Loucy (cell line): ENCODE data around the gene CHST14.

Source experiments
- H2AFZ ChIP-seq: fragments of 200-600 bp; sonication (generic); 2 replicates; pipeline ENCODE4 v1.6.0; 2016; ENCODE audit warnings: antibody characterized with exemption, mild to moderate bottlenecking, low read length, moderate library complexity
- H3F3A ChIP-seq: fragments of 200-600 bp; 2 replicates; pipeline ENCODE4 v1.6.0; 2016; ENCODE audit warnings: antibody characterized with exemption, low read depth, mild to moderate bottlenecking
- H3K27me3 ChIP-seq: fragments of 200-600 bp; sonication (generic); 2 replicates; pipeline ENCODE4 v1.6.1; 2014; ENCODE audit warnings: low read length, mild to moderate bottlenecking; ENCODE audit not compliant: insufficient read depth, poor library complexity, severe bottlenecking
- H3K36me3 ChIP-seq: fragments of 200-600 bp; sonication (generic); 2 replicates; pipeline ENCODE4 v1.6.1; 2016; ENCODE audit warnings: low read length; ENCODE audit not compliant: insufficient read depth
- H3K4me1 ChIP-seq: fragments of 200-600 bp; sonication (generic); 2 replicates; pipeline ENCODE4 v1.5.1; 2014; ENCODE audit warnings: low read length, mild to moderate bottlenecking; ENCODE audit not compliant: insufficient read depth, poor library complexity, severe bottlenecking
- H3K4me2 ChIP-seq: fragments of 200-600 bp; sonication (generic); 2 replicates; pipeline ENCODE4 v1.6.0; 2014; ENCODE audit warnings: antibody characterized with exemption, low read length, low read depth, mild to moderate bottlenecking; ENCODE audit not compliant: poor library complexity, severe bottlenecking
- H3K4me3 ChIP-seq: fragments of 200-600 bp; sonication (generic); 2 replicates; pipeline ENCODE4 v1.5.1; 2014; ENCODE audit warnings: low read length, mild to moderate bottlenecking, mixed read lengths; ENCODE audit not compliant: poor library complexity, severe bottlenecking
- H3K79me2 ChIP-seq: fragments of 200-600 bp; sonication (generic); 2 replicates; pipeline ENCODE4 v1.6.1; 2014; ENCODE audit warnings: low read length; ENCODE audit not compliant: insufficient read depth
- H3K9ac ChIP-seq: fragments of 200-600 bp; sonication (generic); 2 replicates; pipeline ENCODE4 v1.6.0; 2014; ENCODE audit warnings: mild to moderate bottlenecking, low read depth, low read length, moderate library complexity; ENCODE audit not compliant: poor library complexity, severe bottlenecking
- H3K9me2 ChIP-seq: fragments of 200-600 bp; sonication (generic); replicated peaks from 2 replicates; pipeline ENCODE4 v1.6.1; 2016; ENCODE audit warnings: low read depth, low read length, mixed read lengths
- H3K9me3 ChIP-seq: fragments of 200-600 bp; sonication (generic); 2 replicates; pipeline ENCODE4 v1.6.1; 2014; ENCODE audit warnings: mild to moderate bottlenecking, antibody characterized with exemption, low read length, low read depth; ENCODE audit not compliant: insufficient read depth
- H4K20me1 ChIP-seq: fragments of 200-600 bp; sonication (generic); 2 replicates; pipeline ENCODE4 v1.6.0; 2014; ENCODE audit warnings: antibody characterized with exemption, low read length, mild to moderate bottlenecking; ENCODE audit not compliant: insufficient read depth, poor library complexity, severe bottlenecking
- EZH2phosphoT487 ChIP-seq: fragments of 200-600 bp; IDR thresholded peaks from 2 replicates; pipeline ENCODE4 v1.6.1; 2018; ENCODE audit warnings: antibody characterized with exemption, mild to moderate bottlenecking, moderate library complexity, borderline replicate concordance
- TF ChIP-seq, protein P1 (sequence below): fragments of 200-600 bp; sonication (generic); conservative IDR thresholded peaks from 2 replicates; pipeline ENCODE4 v1.5.1; 2014; ENCODE audit warnings: mild to moderate bottlenecking, antibody characterized with exemption, low read length

Gene CHST14

DNA sequence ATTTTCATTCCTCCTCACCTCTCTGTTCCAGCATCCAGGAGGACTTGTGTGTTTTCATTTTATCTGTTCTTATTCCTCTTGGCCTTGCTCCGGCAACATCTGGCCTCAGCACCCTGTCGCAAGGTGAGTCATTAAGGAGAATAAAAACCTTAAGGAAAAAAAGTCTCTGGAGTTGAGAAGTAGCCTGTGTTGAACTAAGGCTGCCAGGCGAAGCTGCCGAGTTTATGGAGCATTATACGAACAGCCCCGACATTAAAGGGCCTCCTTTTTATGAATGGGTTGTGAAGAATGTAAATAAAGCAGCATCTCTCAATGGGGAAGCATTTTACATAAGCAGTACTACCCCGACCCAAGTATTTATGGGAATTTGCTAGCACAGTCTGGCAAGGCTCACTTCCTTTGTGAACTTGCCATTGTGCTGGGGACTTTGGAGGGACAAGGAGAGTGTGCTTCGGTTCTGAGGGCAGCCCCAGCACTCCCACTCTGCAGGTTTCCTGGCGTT, 25.3 kb upstream of the CHST14 start:
- peaks cover 47% of the 10 kb centered on the region for H3K4me1 ChIP-seq
- peaks cover 92% of the 10 kb centered on the region for H3K79me2 ChIP-seq
- H2AFZ ChIP-seq: no peak overlapping the region
- TF ChIP-seq EZH2phosphoT487: no peak
- TF ChIP-seq, protein P1, sequence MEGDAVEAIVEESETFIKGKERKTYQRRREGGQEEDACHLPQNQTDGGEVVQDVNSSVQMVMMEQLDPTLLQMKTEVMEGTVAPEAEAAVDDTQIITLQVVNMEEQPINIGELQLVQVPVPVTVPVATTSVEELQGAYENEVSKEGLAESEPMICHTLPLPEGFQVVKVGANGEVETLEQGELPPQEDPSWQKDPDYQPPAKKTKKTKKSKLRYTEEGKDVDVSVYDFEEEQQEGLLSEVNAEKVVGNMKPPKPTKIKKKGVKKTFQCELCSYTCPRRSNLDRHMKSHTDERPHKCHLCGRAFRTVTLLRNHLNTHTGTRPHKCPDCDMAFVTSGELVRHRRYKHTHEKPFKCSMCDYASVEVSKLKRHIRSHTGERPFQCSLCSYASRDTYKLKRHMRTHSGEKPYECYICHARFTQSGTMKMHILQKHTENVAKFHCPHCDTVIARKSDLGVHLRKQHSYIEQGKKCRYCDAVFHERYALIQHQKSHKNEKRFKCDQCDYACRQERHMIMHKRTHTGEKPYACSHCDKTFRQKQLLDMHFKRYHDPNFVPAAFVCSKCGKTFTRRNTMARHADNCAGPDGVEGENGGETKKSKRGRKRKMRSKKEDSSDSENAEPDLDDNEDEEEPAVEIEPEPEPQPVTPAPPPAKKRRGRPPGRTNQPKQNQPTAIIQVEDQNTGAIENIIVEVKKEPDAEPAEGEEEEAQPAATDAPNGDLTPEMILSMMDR: no peak
- H3K9me2 ChIP-seq: no peaks in the 10 kb centered on the region
- no peaks in the 10 kb centered on the region for H3K36me3 ChIP-seq
- H3K27me3 ChIP-seq: no peaks in the 10 kb centered on the region
- H4K20me1 ChIP-seq: peaks cover 65% of the 10 kb centered on the region
- H3K4me3 ChIP-seq: peak overlapping the region; percentile 9
- no peaks in the 10 kb centered on the region for H3F3A ChIP-seq
- no peaks in the 10 kb centered on the region for H3K9me3 ChIP-seq
- peak overlapping the region; percentile 90 for H3K9ac ChIP-seq
- peak overlapping the region; percentile 98 for H3K4me2 ChIP-seq

- Histone ChIP-seq H3K27me3 (no peaks in the 10 kb centered on the region), H3K9ac (peak overlapping the region; percentile 12), H4K20me1 (peaks cover 67% of the 10 kb centered on the region), H3K79me2 (peaks cover 97% of the 10 kb centered on the region), H2AFZ (no peak overlapping the region), H3K4me1 (peaks cover 49% of the 10 kb centered on the region), H3K4me2 (peak overlapping the region; percentile 98), H3K9me2 (no peaks in the 10 kb centered on the region), H3K4me3 (no peak overlapping the region), H3K36me3 (no peaks in the 10 kb centered on the region), H3K9me3 (no peaks in the 10 kb centered on the region), H3F3A (no peaks in the 10 kb centered on the region)
- TF ChIP-seq, protein P1: no peak
- TF ChIP-seq EZH2phosphoT487: no peak
Measured at GRCh38 chr15:40446144-40446543, 24.6 kb upstream of the CHST14 start.

DNA sequence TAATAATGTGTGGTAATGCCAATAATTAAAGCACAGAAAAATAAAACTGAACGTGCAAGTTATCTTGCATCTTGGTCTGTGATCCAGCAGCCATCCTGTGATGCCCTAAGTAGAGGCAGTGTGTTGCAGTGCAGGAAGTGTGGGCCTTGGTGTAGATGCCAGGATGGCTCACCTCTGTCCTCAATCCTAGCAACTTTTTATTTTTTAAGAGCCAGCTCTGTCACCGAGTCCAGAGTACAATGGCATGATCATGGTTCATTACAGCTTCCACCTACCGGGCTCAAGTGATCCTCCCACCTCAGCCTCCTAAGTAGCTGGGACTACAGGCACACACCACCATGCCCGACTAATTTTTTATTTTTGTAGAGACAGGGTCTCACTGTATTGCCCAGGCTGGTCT, 22.4 kb upstream of the CHST14 start:
- no peak overlapping the region for H3K4me2 ChIP-seq
- no peaks in the 10 kb centered on the region for H3K36me3 ChIP-seq
- H3K9me3 ChIP-seq: no peaks in the 10 kb centered on the region
- no peak overlapping the region for H3K9ac ChIP-seq
- peaks cover 97% of the 10 kb centered on the region for H3K79me2 ChIP-seq
- no peak overlapping the region for H2AFZ ChIP-seq
- peaks cover 60% of the 10 kb centered on the region for H3K4me1 ChIP-seq
- H3F3A ChIP-seq: no peaks in the 10 kb centered on the region
- no peaks in the 10 kb centered on the region for H3K9me2 ChIP-seq
- no peak for TF ChIP-seq EZH2phosphoT487
- TF ChIP-seq, protein P1: no peak
- H3K4me3 ChIP-seq: no peak overlapping the region
- no peaks in the 10 kb centered on the region for H3K27me3 ChIP-seq
- peaks cover 65% of the 10 kb centered on the region for H4K20me1 ChIP-seq
